ENCODE results near the gene GTF2H3. TPM values are rescaled to one million over a fixed set of nuclear protein-coding genes. Genes with fewer than 3 reads are reported as not detected.
A peak's percentile ranks its signal among the peaks of the same experiment; 100 is the strongest.

GTF2H3 gene
- total and polyA plus RNA-seq, 11 donors = 3.5 to 21.9 (median 12.9) TPM

- ATAC-seq = no peak
- Histone ChIP-seq H3K9me3 (no peaks in the 10 kb centered on the region), H3K4me3 (peak overlapping the region in 9 of 12 donors; percentile 74 to 97 (median 94)), H3K4me1 (peaks cover 0 to 14% (median 9%) of the 10 kb centered on the region in 12 donors), H3K27me3 (no peaks in the 10 kb centered on the region), H3K36me3 (peaks cover 0 to 32% (median 14%) of the 10 kb centered on the region in 9 donors), H3K27ac (no peak overlapping the region)
- no peak for TF ChIP-seq POLR2A (IDR thresholded peaks at IDR 0.05)
- TF ChIP-seq CTCF (IDR thresholded peaks at IDR 0.05) = no peak
- no peak for DNase-seq
- WGBS, 4 donors = 73 to 78% (median 75%) methylated on average over 6 of the region's 6 CpGs
- intact Hi-C loops (cut with DNase I) = no loop called here
Observed at GRCh38 chr12:123671876-123672275, 38.2 kb downstream of the GTF2H3 start.

DNA sequence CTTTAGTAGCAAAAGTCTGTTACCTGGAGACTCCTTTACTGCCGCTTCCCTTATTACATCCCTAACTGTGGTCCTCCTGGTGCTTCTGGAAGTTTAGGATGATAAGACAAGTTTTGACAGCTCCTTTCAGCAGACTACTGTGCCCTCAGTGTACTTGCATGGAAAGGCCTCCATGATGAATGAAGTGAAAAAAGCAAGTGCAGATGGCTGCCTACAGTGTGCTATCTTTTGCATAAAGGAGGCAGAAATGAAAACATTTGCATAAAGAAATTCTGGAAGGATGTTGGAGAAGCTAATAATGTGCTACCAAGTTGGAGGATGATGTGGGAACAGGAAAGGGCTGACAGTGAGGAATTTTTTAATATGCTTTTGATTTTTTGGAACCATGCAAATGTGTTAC lies 41.8 kb downstream of the GTF2H3 start:
- Histone ChIP-seq H3K4me1 (peaks cover 0 to 14% (median 9%) of the 10 kb centered on the region in 12 donors), H3K9me3 (no peaks in the 10 kb centered on the region), H3K36me3 (peaks cover 0 to 49% (median 19%) of the 10 kb centered on the region in 9 donors), H3K27me3 (no peaks in the 10 kb centered on the region), H3K4me3 (no peak overlapping the region), H3K27ac (no peak overlapping the region)
- no peak for TF ChIP-seq CTCF (IDR thresholded peaks at IDR 0.05)
- no peak for TF ChIP-seq POLR2A (IDR thresholded peaks at IDR 0.05)
- 92 to 100% (median 96%) methylated on average over 1 of the region's 1 CpG for WGBS, 4 donors
- intact Hi-C loops (cut with DNase I) = no loop called here
- no peak for DNase-seq
- no peak for ATAC-seq

DNA sequence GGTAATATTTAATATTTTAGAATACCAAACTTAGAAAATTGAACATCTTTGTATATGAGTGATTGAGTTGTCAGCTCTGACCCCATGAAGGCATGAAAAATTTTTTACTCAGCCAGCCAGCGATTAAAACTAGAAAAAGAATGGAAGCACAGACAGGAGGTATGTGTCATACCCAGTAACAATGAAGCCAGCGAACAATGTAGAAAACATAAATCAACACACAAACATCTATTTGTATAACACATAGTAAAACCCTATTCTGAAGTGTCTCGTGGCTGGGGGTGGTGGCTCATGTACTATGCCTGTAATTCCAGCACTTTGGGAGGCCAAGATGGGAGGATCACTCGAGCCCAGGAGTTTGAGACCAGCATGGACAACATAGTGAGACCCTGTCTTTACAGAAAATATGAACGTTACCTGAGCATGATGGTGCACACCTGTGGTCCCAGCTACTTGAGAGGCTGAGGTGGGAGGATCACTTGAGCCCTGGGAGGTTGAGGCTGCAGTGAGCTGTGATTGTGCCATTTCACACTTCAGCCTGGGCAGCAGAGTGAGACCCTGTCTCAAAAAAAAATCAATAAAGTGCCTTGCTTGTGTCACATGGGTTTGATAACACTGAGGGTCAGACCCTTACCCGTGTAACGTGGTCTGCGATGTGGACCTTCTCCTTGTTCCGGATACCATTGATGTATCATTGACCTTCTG lies 43.1 kb downstream of the GTF2H3 start:
- intact Hi-C loops (cut with DNase I) = no loop called here
- WGBS, 4 donors = 90 to 95% (median 94%) methylated on average over 9 of the region's 9 CpGs
- ATAC-seq = no peak

More for the DNA sequence above, 43.1 kb downstream of the GTF2H3 start:
- DNase-seq = no peak
- Histone ChIP-seq H3K4me1 (peaks cover 0 to 7% (median 2%) of the 10 kb centered on the region in 12 donors), H3K27me3 (no peaks in the 10 kb centered on the region), H3K27ac (no peak overlapping the region), H3K4me3 (no peak overlapping the region), H3K36me3 (peaks cover 0 to 61% (median 25%) of the 10 kb centered on the region in 9 donors), H3K9me3 (no peaks in the 10 kb centered on the region)
- no peak for TF ChIP-seq CTCF (IDR thresholded peaks at IDR 0.05)
- no peak for TF ChIP-seq POLR2A (IDR thresholded peaks at IDR 0.05)
